AG04450 (cell line): ENCODE results near the gene DYRK1A. TPM values are rescaled to one million over a fixed set of nuclear protein-coding genes. Genes with fewer than 3 reads are reported as not detected.

ENCODE experiments used
- CTCF ChIA-PET: fragments of 300-600, 350-600 bp; formaldehyde crosslinking; extraction: SDS; loops from one replicate; lab custom pipeline; 2022; ENCODE audit warnings: antibody characterized with exemption, inconsistent platforms; lab: Charles Lee
- POLR2A ChIA-PET: fragments of 350-600 bp; formaldehyde crosslinking; extraction: SDS; loops from one replicate; lab custom pipeline; 2021; ENCODE audit warnings: antibody characterized with exemption, inconsistent platforms; lab: Yijun Ruan, JAX
- DNase-seq: peaks from one replicate; pipeline ENCODE4 v3.0.0-alpha.2; 2011; ENCODE audit warnings: low read depth, low spot score
- H3K27ac ChIP-seq: one replicate; pipeline ENCODE4 v1.5.1; 2012; ENCODE audit warnings: low read depth, low read length, control low read depth
- H3K27me3 ChIP-seq: one replicate; pipeline ENCODE4 v1.6.0; 2012; ENCODE audit warnings: low read length; ENCODE audit not compliant: control insufficient read depth, insufficient read depth
- H3K4me3 ChIP-seq: 2 replicates; pipeline ENCODE4 v1.5.1; 2011; ENCODE audit warnings: mild to moderate bottlenecking, low read depth, low read length, control low read depth
- H3K9me3 ChIP-seq: 2 replicates; pipeline ENCODE4 v1.5.1; 2012; ENCODE audit warnings: low read length; ENCODE audit not compliant: control insufficient read depth, insufficient read depth
- CTCF ChIP-seq: IDR thresholded peaks from 2 replicates; pipeline ENCODE4 v1.5.1; 2011; ENCODE audit warnings: low read depth, low read length, control low read depth, inconsistent platforms
- polyA plus RNA-seq: library from polyadenylated mRNA; depleted of rRNA; stranded (reverse); fragments of >200 nt; gene quantifications from 2 replicates; pipeline ENCODE4 v1.2.3, GENCODE V29; 2011

DYRK1A gene
- polyA plus RNA-seq, 1 experiment, result 33.1 TPM

GRCh38 chr21:37391666-37392065 lies 25.1 kb downstream of the DYRK1A start:
- TF ChIP-seq CTCF, result no peak
- Histone ChIP-seq H3K27ac (no peak overlapping the region), H3K4me3 (no peak overlapping the region), H3K9me3 (no peaks in the 10 kb centered on the region), H3K27me3 (no peaks in the 10 kb centered on the region)
- POLR2A ChIA-PET, result no interaction called here
- no peak for DNase-seq
- CTCF ChIA-PET, result no interaction called here

GRCh38 chr21:37392441-37392840 lies 25.9 kb downstream of the DYRK1A start:
- TF ChIP-seq CTCF, result no peak
- no peak for DNase-seq
- POLR2A ChIA-PET, result no interaction called here
- Histone ChIP-seq H3K27me3 (no peaks in the 10 kb centered on the region), H3K27ac (no peak overlapping the region), H3K4me3 (no peak overlapping the region), H3K9me3 (no peaks in the 10 kb centered on the region)
- CTCF ChIA-PET, result no interaction called here

DNA sequence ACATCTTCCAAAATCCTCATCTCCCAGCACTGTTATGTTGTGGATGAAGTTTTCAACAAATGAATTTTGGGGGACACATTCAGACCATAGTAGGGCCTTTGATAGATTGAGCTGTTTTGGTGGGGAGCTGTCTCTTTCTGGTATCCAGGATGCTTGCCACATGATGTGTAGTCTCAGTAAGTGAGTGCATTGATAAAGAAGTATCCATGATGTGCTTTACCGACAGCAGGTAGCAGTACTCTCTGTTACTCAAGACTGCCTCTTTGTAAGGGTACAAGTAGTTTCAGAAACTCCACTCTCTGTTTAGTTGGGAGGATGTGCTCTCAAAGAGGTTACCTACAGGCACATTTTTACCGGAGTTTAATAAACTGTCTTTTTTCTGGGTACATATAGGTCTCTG lies 26.5 kb downstream of the DYRK1A start:
- ChIA-PET POLR2A (no interaction called here), CTCF (no interaction called here)
- Histone ChIP-seq H3K4me3 (no peak overlapping the region), H3K27ac (no peak overlapping the region), H3K9me3 (no peaks in the 10 kb centered on the region), H3K27me3 (no peaks in the 10 kb centered on the region)
- no peak for DNase-seq
- no peak for TF ChIP-seq CTCF

DNA sequence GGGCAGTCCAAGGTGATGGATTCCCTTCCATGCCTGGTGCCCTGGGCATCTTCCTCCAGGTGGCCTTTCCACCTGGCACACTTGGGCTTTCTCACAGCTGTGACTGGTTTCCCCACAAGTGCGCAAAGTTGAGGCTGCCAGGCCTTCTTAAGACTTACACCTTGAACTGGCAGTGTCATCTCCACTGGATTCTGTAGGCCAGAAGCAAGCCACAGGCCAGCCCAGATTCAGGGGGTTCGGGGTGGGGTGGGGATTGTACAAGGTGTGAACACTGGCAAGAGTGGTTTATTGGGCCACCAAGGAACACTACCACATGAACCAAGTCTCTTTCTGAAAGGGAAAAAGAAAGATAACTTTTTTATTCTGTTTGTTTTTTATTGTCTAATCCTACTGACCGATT lies 27.2 kb downstream of the DYRK1A start:
- no peaks in the 10 kb centered on the region for H3K27me3 ChIP-seq
- H3K4me3 ChIP-seq, result no peak overlapping the region
- POLR2A ChIA-PET, result no interaction called here
- no peak for DNase-seq
- no peak for TF ChIP-seq CTCF
- CTCF ChIA-PET, result no interaction called here
- H3K9me3 ChIP-seq, result no peaks in the 10 kb centered on the region
- no peak overlapping the region for H3K27ac ChIP-seq

DNA sequence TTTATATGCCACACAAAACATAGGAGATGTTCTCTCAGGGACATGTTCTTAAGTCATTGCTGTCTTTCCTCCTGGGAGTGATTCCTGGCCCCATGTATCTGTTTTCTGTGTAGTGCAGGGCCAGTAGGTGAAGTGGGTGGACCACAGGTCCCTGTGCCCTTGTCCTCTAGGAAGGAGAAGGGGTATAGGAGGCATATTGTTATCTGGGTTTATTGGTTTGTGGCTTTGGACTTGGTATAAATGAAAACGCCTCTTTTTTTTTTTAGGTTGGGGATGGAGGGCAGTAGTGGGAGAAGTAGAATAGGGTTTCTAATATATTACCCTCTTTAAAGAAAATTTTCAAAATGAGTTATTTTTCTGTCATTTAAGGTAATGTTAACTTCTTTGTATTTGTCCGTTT lies 29.4 kb downstream of the DYRK1A start:
- TF ChIP-seq CTCF, result no peak
- ChIA-PET POLR2A (no interaction called here), CTCF (no interaction called here)
- H3K27me3 ChIP-seq, result no peaks in the 10 kb centered on the region
- H3K4me3 ChIP-seq, result no peak overlapping the region
- H3K27ac ChIP-seq, result no peak overlapping the region
- no peaks in the 10 kb centered on the region for H3K9me3 ChIP-seq
- DNase-seq, result no peak
